GM12878 (cell line): ENCODE results near the gene THSD4. TPM values are rescaled to one million over a fixed set of nuclear protein-coding genes. Genes with fewer than 3 reads are reported as not detected.

Experiments used
- ATAC-seq: fragments of 200-7000 bp; cut with Tn5 transposase; 3 replicates; pipeline ENCODE4 v1.9.1; 2020; ENCODE audit warnings: mild to moderate bottlenecking, moderate library complexity
- BruUV-seq: library from RNA; stranded (reverse); fragments of 400-500 nt; replicated peaks from 2 replicates; lab custom pipeline; 2021; lab: Mats Ljungman, UMichigan
- CTCF ChIA-PET: fragments of 300-600 bp; sonication (Branson Sonifier 250); formaldehyde crosslinking; extraction: SDS; loops from one replicate; lab custom pipeline; 2021; ENCODE audit warnings: inconsistent platforms; lab: Yijun Ruan, JAX
- POLR2A ChIA-PET: fragments of 350-600 bp; formaldehyde crosslinking; extraction: SDS; loops from one replicate; lab custom pipeline; 2021; ENCODE audit warnings: inconsistent platforms; lab: Charles Lee
- RAD21 ChIA-PET: fragments of 300-600 bp; sonication (Branson Sonifier 250); formaldehyde crosslinking; loops from one replicate; lab custom pipeline; 2023; ENCODE audit warnings: antibody characterized with exemption; ENCODE audit not compliant: unreplicated experiment; lab: Charles Lee
- SMC1A ChIA-PET: fragments of 300-600 bp; sonication (Branson Sonifier 250); formaldehyde crosslinking; loops from one replicate; lab custom pipeline; 2023; ENCODE audit not compliant: unreplicated experiment, uncharacterized antibody; lab: Charles Lee
- DNase-seq: peaks from one replicate; pipeline ENCODE4 v3.0.0-alpha.2; 2011; ENCODE audit warnings: low read depth, low spot score
- FAIRE-seq: peaks from 3 replicates; lab custom pipeline; 2011; peaks lifted over from hg19 to GRCh38; lab: Jason Lieb, UNC
- H2AFZ ChIP-seq: 2 replicates; pipeline ENCODE4 v1.6.0; 2011; ENCODE audit warnings: low read depth, low read length, control low read depth; ENCODE audit not compliant: control insufficient read depth
- H3K27ac ChIP-seq: 2 replicates; pipeline ENCODE4 v1.5.1; 2011; ENCODE audit warnings: control low read depth; ENCODE audit not compliant: control insufficient read depth, insufficient read depth
- H3K27me3 ChIP-seq, 2 experiments: replicated peaks in 1 of 2; 2 replicates each; pipeline versions ENCODE4 v1.6.0 to v1.6.1; 2011; ENCODE audit warnings: low read length in 1 of 2; ENCODE audit not compliant: control insufficient read depth in 2 of 2, insufficient read depth in 2 of 2
- H3K36me3 ChIP-seq, 2 experiments: 2 replicates each; pipeline ENCODE4 v1.5.1; 2011; ENCODE audit warnings: low read length in 1 of 2; ENCODE audit not compliant: control insufficient read depth in 2 of 2, insufficient read depth in 2 of 2
- H3K4me1 ChIP-seq: 2 replicates; pipeline ENCODE4 v1.6.1; 2011; ENCODE audit warnings: mild to moderate bottlenecking, low read length, moderate library complexity, mixed read lengths; ENCODE audit not compliant: control insufficient read depth, insufficient read depth
- H3K4me2 ChIP-seq: 2 replicates; pipeline ENCODE4 v1.6.0; 2011; ENCODE audit warnings: control low read depth; ENCODE audit not compliant: control insufficient read depth, insufficient read depth
- H3K4me3 ChIP-seq: fragments of 200-600 bp; sonication (generic); 2 replicates; pipeline ENCODE4 v1.5.1; 2016
- H3K79me2 ChIP-seq: 2 replicates; pipeline ENCODE4 v1.6.0; 2011; ENCODE audit warnings: low read length; ENCODE audit not compliant: control insufficient read depth, insufficient read depth
- H3K9ac ChIP-seq: 2 replicates; pipeline ENCODE4 v1.8.0; 2011; ENCODE audit warnings: low read length, control low read depth, mixed read lengths; ENCODE audit not compliant: control insufficient read depth, insufficient read depth
- H3K9me3 ChIP-seq: replicated peaks from 3 replicates; pipeline ENCODE4 v1.5.1; 2011; ENCODE audit warnings: mild to moderate bottlenecking, low read length; ENCODE audit not compliant: control insufficient read depth, insufficient read depth
- H4K20me1 ChIP-seq: 2 replicates; pipeline ENCODE4 v1.6.0; 2011; ENCODE audit not compliant: control insufficient read depth, insufficient read depth
- CUX1 ChIP-seq: IDR thresholded peaks from 2 replicates; pipeline ENCODE4 v1.6.1; 2012; ENCODE audit warnings: improper control_type of control experiment, low read depth, low read length; ENCODE audit not compliant: insufficient replicate concordance
- ESRRA ChIP-seq: IDR thresholded peaks from 2 replicates; pipeline ENCODE4 v1.6.1; 2012; ENCODE audit warnings: mild to moderate bottlenecking, low read length, improper control_type of control experiment
- IKZF2 ChIP-seq, 2 experiments: fragments of 450-650 bp; IDR thresholded peaks; 2 replicates each; pipeline ENCODE4 v1.6.1; 2017; ENCODE audit warnings: mild to moderate bottlenecking in 2 of 2, moderate library complexity in 2 of 2
- JUNB ChIP-seq: IDR thresholded peaks from 2 replicates; pipeline ENCODE4 v1.6.1; 2016; ENCODE audit warnings: antibody characterized with exemption, mild to moderate bottlenecking
- MYB ChIP-seq: fragments of 150-350 bp; IDR thresholded peaks from 2 replicates; pipeline ENCODE4 v1.6.1; 2014; ENCODE audit warnings: mild to moderate bottlenecking, low read depth, low read length, borderline replicate concordance
- NFIC ChIP-seq: IDR thresholded peaks from 2 replicates; pipeline ENCODE4 v1.6.1; 2012; ENCODE audit warnings: low read depth, mild to moderate bottlenecking, inconsistent platforms, low read length, moderate library complexity
- POLR2AphosphoS2 ChIP-seq: IDR thresholded peaks from 2 replicates; pipeline ENCODE4 v1.6.1; 2011; ENCODE audit warnings: low read depth, mild to moderate bottlenecking, low read length, improper control_type of control experiment, moderate library complexity
- SMAD5 ChIP-seq: IDR thresholded peaks from 2 replicates; pipeline ENCODE4 v1.6.1; 2016; ENCODE audit warnings: antibody characterized with exemption, low read depth
- SMC3 ChIP-seq: IDR thresholded peaks from 2 replicates; pipeline ENCODE4 v1.6.1; 2011; ENCODE audit warnings: low read length, improper control_type of control experiment, borderline replicate concordance
- YY1 ChIP-seq: IDR thresholded peaks from 2 replicates; pipeline ENCODE4 v1.6.1; 2011; ENCODE audit warnings: low read depth, mild to moderate bottlenecking, low read length
- WGBS: methylation state at CpG from one replicate; pipeline ENCODE4 v1.1.6; 2016; ENCODE audit warnings: low lambda C conversion rate; ENCODE audit not compliant: insufficient replicate concordance, insufficient coverage; ENCODE audit errors: missing lambda C conversion rate; 5-methylcytosine and 5-hydroxymethylcytosine counted together
- in situ Hi-C: fragments of 300-500 bp; cut with MboI; formaldehyde crosslinking; loops from 9 replicates; pipeline ENCODE4 v1.14.3; 2018; ENCODE audit warnings: mixed read lengths
- intact Hi-C: fragments of 100-400 bp; cut with micrococcal nuclease; formaldehyde crosslinking; loops from one replicate; pipeline ENCODE4 v1.14.2; 2022; ENCODE audit not compliant: unreplicated experiment
- polyA plus RNA-seq, 11 experiments: library from polyadenylated mRNA; depleted of rRNA in 4 of 11; unstranded in 6 of 11; stranded (reverse) in 5 of 11; fragments of >200 nt; fragmentation: Nextera tagmentation in 4 of 11; fragmentation: Illumina TruSeq in 1 of 11; extraction: Ambion mirVana in 4 of 11; extraction: Trizol in 1 of 11; gene quantifications; 1 replicate in 1 of 11; 2 replicates in 10 of 11; pipeline versions ENCODE4 v1.2.1 to v1.2.3, GENCODE V29; 2011 to 2016; ENCODE audit warnings: inconsistent platforms in 2 of 11, missing spikeins in 2 of 11, low read depth in 1 of 11
- total RNA-seq, 4 experiments: library from RNA; depleted of rRNA in 3 of 4; stranded (reverse); fragments of >200 nt in 3 of 4; fragmentation: Illumina TruSeq in 1 of 4; extraction: Trizol in 1 of 4; gene quantifications; 2 replicates each; pipeline versions ENCODE4 v1.2.1 to v1.2.3, GENCODE V29; 2013 to 2021
- TF ChIP-seq, protein P1 (sequence below): fragments of 150-350 bp; IDR thresholded peaks from 2 replicates; pipeline ENCODE4 v1.6.1; 2014; ENCODE audit warnings: mild to moderate bottlenecking, low read depth, low read length
- TF ChIP-seq, protein P2 (sequence below): fragments of 450-650 bp; IDR thresholded peaks from 2 replicates; pipeline ENCODE4 v1.6.1; 2017; ENCODE audit warnings: borderline replicate concordance
- TF ChIP-seq, protein P3 (sequence below): IDR thresholded peaks from 2 replicates; pipeline ENCODE4 v1.6.1; 2012; ENCODE audit warnings: low read depth, low read length, improper control_type of control experiment

The THSD4 gene
- total and polyA plus RNA-seq, 10 of the 15 experiments (the other 5 are each of a cell fraction or from before 2014, with no cell fraction given), result 0.04 to 0.13 (median 0.05) TPM; not detected in 7

- TF ChIP-seq CUX1 (no peak), POLR2AphosphoS2 (no peak)
These were observed 706.4 kb downstream of the THSD4 start (continued) for GRCh38 chr15:71821547-71822129.

DNA sequence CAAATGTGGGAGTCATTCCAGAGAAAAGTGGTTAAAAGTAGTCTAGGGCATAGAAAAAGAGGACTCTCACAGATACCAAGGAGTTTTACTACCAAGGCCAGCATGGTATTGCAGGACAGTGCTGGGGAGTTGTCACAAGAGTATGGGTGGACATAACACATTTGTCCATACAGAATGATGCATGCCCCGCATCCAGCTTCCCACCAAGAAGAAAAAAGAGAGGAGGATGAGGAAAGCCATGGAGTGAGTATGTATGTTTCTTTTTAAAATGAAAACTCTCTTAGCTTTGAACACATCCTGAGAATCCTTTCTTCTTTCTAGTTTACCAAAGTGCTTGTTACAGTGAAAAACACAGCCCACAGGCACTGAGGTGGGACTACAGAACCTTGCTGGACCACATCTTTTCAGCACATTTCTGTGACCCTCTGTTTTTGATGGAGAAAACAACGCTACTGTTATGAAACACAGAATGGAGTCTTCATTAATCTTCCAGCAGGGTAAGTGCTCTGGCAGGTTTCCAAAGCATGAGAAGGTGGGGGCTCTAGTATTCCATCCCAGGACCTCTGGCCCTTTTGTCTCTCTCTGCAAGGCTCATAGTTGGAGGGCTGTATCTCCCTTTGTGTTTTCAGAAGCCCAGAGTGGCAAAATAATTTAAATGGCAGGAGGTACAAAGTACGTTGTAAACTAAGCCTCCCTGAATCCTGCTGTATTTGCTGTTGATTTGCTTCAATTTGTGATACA lies 707.8 kb downstream of the THSD4 start:
- Histone ChIP-seq H3K27ac (no peak overlapping the region), H3K4me2 (no peak overlapping the region), H3K9ac (no peak overlapping the region), H3K4me1 (no peaks in the 10 kb centered on the region), H3K9me3 (peaks cover 13% of the 10 kb centered on the region), H3K27me3 (no peaks in the 10 kb centered on the region), H2AFZ (no peak overlapping the region), H3K4me3 (no peak overlapping the region), H3K79me2 (no peaks in the 10 kb centered on the region), H4K20me1 (no peaks in the 10 kb centered on the region), H3K36me3 (peaks cover 0 to 10% of the 10 kb centered on the region in 2 experiments; a peak in 2 of 4 replicates)
- ATAC-seq, result no peak
- intact Hi-C loops (no loop called here), in situ Hi-C loops (no loop called here)
- ChIA-PET RAD21 (no interaction called here), POLR2A (no interaction called here), CTCF (no interaction called here), SMC1A (no interaction called here)
- WGBS, result 76% methylated on average over 3 of the region's 3 CpGs
- no peak for DNase-seq
- no peak for FAIRE-seq
- no TSS peak for BruUV-seq
- TF ChIP-seq JUNB (no peak), ESRRA (no peak), IKZF2 (IDR thresholded peaks at IDR 0.05) (no peak), MYB (no peak), SMC3 (no peak), SMAD5 (no peak), NFIC (no peak), YY1 (no peak)
- TF ChIP-seq, protein P1, sequence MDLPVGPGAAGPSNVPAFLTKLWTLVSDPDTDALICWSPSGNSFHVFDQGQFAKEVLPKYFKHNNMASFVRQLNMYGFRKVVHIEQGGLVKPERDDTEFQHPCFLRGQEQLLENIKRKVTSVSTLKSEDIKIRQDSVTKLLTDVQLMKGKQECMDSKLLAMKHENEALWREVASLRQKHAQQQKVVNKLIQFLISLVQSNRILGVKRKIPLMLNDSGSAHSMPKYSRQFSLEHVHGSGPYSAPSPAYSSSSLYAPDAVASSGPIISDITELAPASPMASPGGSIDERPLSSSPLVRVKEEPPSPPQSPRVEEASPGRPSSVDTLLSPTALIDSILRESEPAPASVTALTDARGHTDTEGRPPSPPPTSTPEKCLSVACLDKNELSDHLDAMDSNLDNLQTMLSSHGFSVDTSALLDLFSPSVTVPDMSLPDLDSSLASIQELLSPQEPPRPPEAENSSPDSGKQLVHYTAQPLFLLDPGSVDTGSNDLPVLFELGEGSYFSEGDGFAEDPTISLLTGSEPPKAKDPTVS, result no peak
- TF ChIP-seq, protein P2, sequence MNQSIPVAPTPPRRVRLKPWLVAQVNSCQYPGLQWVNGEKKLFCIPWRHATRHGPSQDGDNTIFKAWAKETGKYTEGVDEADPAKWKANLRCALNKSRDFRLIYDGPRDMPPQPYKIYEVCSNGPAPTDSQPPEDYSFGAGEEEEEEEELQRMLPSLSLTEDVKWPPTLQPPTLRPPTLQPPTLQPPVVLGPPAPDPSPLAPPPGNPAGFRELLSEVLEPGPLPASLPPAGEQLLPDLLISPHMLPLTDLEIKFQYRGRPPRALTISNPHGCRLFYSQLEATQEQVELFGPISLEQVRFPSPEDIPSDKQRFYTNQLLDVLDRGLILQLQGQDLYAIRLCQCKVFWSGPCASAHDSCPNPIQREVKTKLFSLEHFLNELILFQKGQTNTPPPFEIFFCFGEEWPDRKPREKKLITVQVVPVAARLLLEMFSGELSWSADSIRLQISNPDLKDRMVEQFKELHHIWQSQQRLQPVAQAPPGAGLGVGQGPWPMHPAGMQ, result no peak
- TF ChIP-seq, protein P3, sequence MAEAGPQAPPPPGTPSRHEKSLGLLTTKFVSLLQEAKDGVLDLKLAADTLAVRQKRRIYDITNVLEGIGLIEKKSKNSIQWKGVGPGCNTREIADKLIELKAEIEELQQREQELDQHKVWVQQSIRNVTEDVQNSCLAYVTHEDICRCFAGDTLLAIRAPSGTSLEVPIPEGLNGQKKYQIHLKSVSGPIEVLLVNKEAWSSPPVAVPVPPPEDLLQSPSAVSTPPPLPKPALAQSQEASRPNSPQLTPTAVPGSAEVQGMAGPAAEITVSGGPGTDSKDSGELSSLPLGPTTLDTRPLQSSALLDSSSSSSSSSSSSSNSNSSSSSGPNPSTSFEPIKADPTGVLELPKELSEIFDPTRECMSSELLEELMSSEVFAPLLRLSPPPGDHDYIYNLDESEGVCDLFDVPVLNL, result no peak
